B cell (primary cell): ENCODE results near the gene KLHL3.

Source experiments
- CTCF ChIP-seq: fragments of 200-600 bp; IDR thresholded peaks from one replicate; pipeline ENCODE4 v1.8.0; 2022; ENCODE audit warnings: antibody characterized with exemption, mild to moderate bottlenecking
- EZH2 ChIP-seq: IDR thresholded peaks from 2 replicates; pipeline ENCODE4 v1.6.1; 2012; ENCODE audit warnings: borderline replicate concordance, low read depth, mild to moderate bottlenecking, moderate library complexity, low read length; ENCODE audit not compliant: insufficient read depth, poor library complexity, severe bottlenecking

GRCh38 chr5:137600721-137601360 is 135.0 kb downstream of the KLHL3 start:
- TF ChIP-seq CTCF: no peak
- TF ChIP-seq EZH2: no peak
